GM23338 (cell line): ENCODE data around the gene PLIN5. TPM values are rescaled to one million over a fixed set of nuclear protein-coding genes. Genes with fewer than 3 reads are reported as not detected.

ENCODE experiments used
- ATAC-seq: fragments of 200-7000 bp; cut with Tn5 transposase; 3 replicates; pipeline ENCODE4 v1.9.1; 2020
- DNase-seq: peaks from one replicate; pipeline ENCODE4 v3.0.0-alpha.2; 2015; ENCODE audit warnings: low spot score
- H2AFZ ChIP-seq: fragments of 200-600 bp; sonication (generic); 2 replicates; pipeline ENCODE4 v1.8.0; 2016; ENCODE audit warnings: antibody characterized with exemption, mild to moderate bottlenecking, moderate library complexity
- H3F3A ChIP-seq: fragments of 200-600 bp; sonication (generic); replicated peaks from 2 replicates; pipeline ENCODE4 v1.8.0; 2017; ENCODE audit warnings: antibody characterized with exemption, mixed run types, low read depth
- H3K27ac ChIP-seq: fragments of 200-600 bp; sonication (generic); 2 replicates; pipeline ENCODE4 v1.6.1; 2016; ENCODE audit warnings: low read depth
- H3K27me3 ChIP-seq: fragments of 200-600 bp; sonication (generic); 2 replicates; pipeline ENCODE4 v1.8.0; 2016; ENCODE audit warnings: mild to moderate bottlenecking, mixed run types, moderate library complexity; ENCODE audit not compliant: insufficient read depth
- H3K36me3 ChIP-seq: fragments of 200-600 bp; sonication (generic); 2 replicates; pipeline ENCODE4 v1.8.0; 2016; ENCODE audit warnings: mild to moderate bottlenecking; ENCODE audit not compliant: insufficient read depth
- H3K4me1 ChIP-seq: fragments of 200-600 bp; sonication (generic); 2 replicates; pipeline ENCODE4 v1.8.0; 2016; ENCODE audit warnings: mild to moderate bottlenecking, moderate library complexity; ENCODE audit not compliant: insufficient read depth
- H3K4me2 ChIP-seq: fragments of 200-600 bp; sonication (generic); 2 replicates; pipeline ENCODE4 v1.7.1; 2017; ENCODE audit warnings: mixed run types
- H3K4me3 ChIP-seq: fragments of 200-600 bp; sonication (generic); 2 replicates; pipeline ENCODE4 v1.6.1; 2016; ENCODE audit warnings: mixed run types
- H3K79me2 ChIP-seq: fragments of 200-600 bp; sonication (generic); replicated peaks from 2 replicates; pipeline ENCODE4 v1.8.0; 2017; ENCODE audit warnings: mild to moderate bottlenecking; ENCODE audit not compliant: insufficient read depth
- H3K9me2 ChIP-seq: fragments of 200-600 bp; sonication (generic); 2 replicates; pipeline ENCODE4 v1.8.0; 2017; ENCODE audit not compliant: insufficient read depth
- H4K20me1 ChIP-seq: fragments of 200-600 bp; sonication (generic); replicated peaks from 2 replicates; pipeline ENCODE4 v1.8.0; 2017; ENCODE audit warnings: mild to moderate bottlenecking; ENCODE audit not compliant: insufficient read depth
- H3K27ac Mint-ChIP-seq: 2 replicates; pipeline ENCODE4 v1.8.0; 2020; ENCODE audit warnings: inconsistent platforms, mild to moderate bottlenecking, moderate library complexity, mixed read lengths
- H3K27me3 Mint-ChIP-seq: 3 replicates; pipeline ENCODE4 v1.8.0; 2022; ENCODE audit warnings: low read depth, mild to moderate bottlenecking, moderate library complexity, mixed read lengths, inconsistent platforms; ENCODE audit not compliant: insufficient read depth, poor library complexity
- H3K36me3 Mint-ChIP-seq: 3 replicates; pipeline ENCODE4 v1.8.0; 2021; ENCODE audit warnings: low read depth, mild to moderate bottlenecking, inconsistent platforms, moderate library complexity, mixed read lengths
- H3K4me1 Mint-ChIP-seq: 3 replicates; pipeline ENCODE4 v1.8.0; 2020; ENCODE audit warnings: mild to moderate bottlenecking, inconsistent platforms, mixed read lengths
- H3K4me3 Mint-ChIP-seq: 3 replicates; pipeline ENCODE4 v1.8.0; 2021; ENCODE audit warnings: moderate library complexity, mild to moderate bottlenecking, inconsistent platforms, mixed read lengths
- H3K9me3 Mint-ChIP-seq: 3 replicates; pipeline ENCODE4 v1.8.0; 2020; ENCODE audit warnings: moderate library complexity, mild to moderate bottlenecking, inconsistent platforms, mixed read lengths
- CREB1 ChIP-seq: fragments of 250-450 bp; sonication (Bioruptor Pico); IDR thresholded peaks from 2 replicates; pipeline ENCODE4 v1.5.0; 2020; ENCODE audit warnings: low read depth, mild to moderate bottlenecking, moderate library complexity
- CTCF ChIP-seq, 2 experiments: fragments of 200-600 bp in 1 of 2; sonication (generic) in 1 of 2; conservative IDR thresholded peaks; 2 replicates each; pipeline versions ENCODE4 v1.5.1 to v1.6.1; 2016 to 2017; ENCODE audit warnings: antibody characterized with exemption in 2 of 2, low read depth in 2 of 2, mild to moderate bottlenecking in 2 of 2, moderate library complexity in 1 of 2
- ETS1 ChIP-seq: IDR thresholded peaks from 2 replicates; pipeline ENCODE4 v1.6.1; 2016; ENCODE audit warnings: antibody characterized with exemption
- EZH2 ChIP-seq: fragments of 200-600 bp; sonication (generic); IDR thresholded peaks from one replicate; pipeline ENCODE4 v1.8.0; 2017; ENCODE audit warnings: antibody characterized with exemption, mild to moderate bottlenecking, low read depth; ENCODE audit not compliant: unreplicated experiment
- EZH2phosphoT487 ChIP-seq: fragments of 200-600 bp; sonication (generic); IDR thresholded peaks from one replicate; pipeline ENCODE4 v1.8.1; 2018; ENCODE audit warnings: antibody characterized with exemption; ENCODE audit not compliant: unreplicated experiment
- JUNB ChIP-seq: IDR thresholded peaks from one replicate; pipeline ENCODE4 v1.6.1; 2016; ENCODE audit warnings: antibody characterized with exemption; ENCODE audit not compliant: unreplicated experiment
- NANOG ChIP-seq: IDR thresholded peaks from 2 replicates; pipeline ENCODE4 v1.6.1; 2016; ENCODE audit warnings: antibody characterized with exemption, borderline replicate concordance
- POLR2AphosphoS5 ChIP-seq: IDR thresholded peaks from 2 replicates; pipeline ENCODE4 v1.6.1; 2016; ENCODE audit warnings: antibody characterized with exemption, low read depth
- REST ChIP-seq: IDR thresholded peaks from one replicate; pipeline ENCODE4 v1.6.1; 2018; ENCODE audit warnings: antibody characterized with exemption; ENCODE audit not compliant: unreplicated experiment
- STAT1 ChIP-seq: IDR thresholded peaks from one replicate; pipeline ENCODE4 v1.6.1; 2016; ENCODE audit warnings: antibody characterized with exemption; ENCODE audit not compliant: unreplicated experiment
- ZNF114 ChIP-seq: fragments of 250-450 bp; sonication (Bioruptor Pico); IDR thresholded peaks from 2 replicates; pipeline ENCODE4 v1.5.0; 2020; ENCODE audit warnings: mild to moderate bottlenecking, moderate library complexity
- ZNF331 ChIP-seq: fragments of 250-450 bp; sonication (Bioruptor Pico); IDR thresholded peaks from 2 replicates; pipeline ENCODE4 v1.5.0; 2020; ENCODE audit warnings: low read depth, mild to moderate bottlenecking, moderate library complexity
- ZNF462 ChIP-seq: fragments of 250-450 bp; sonication (Bioruptor Pico); IDR thresholded peaks from 2 replicates; pipeline ENCODE4 v1.5.0; 2020; ENCODE audit warnings: mild to moderate bottlenecking, moderate library complexity
- polyA plus RNA-seq: library from polyadenylated mRNA; unstranded; fragments of >200 nt; fragmentation: Nextera tagmentation; extraction: Ambion mirVana; gene quantifications from 2 replicates; pipeline ENCODE4 v1.2.1, GENCODE V29; 2016
- total RNA-seq: library from RNA; depleted of rRNA; stranded (reverse); fragments of >200 nt; shearing (Covaris generic); gene quantifications from 2 replicates; pipeline ENCODE4 v1.2.3, GENCODE V29; 2014

The PLIN5 gene
- total and polyA plus RNA-seq, 2 experiments from 2014 or later, result 1.9 to 3.5 TPM

GRCh38 chr19:4513248-4513647 lies 21.8 kb downstream of the PLIN5 start:
- Histone ChIP-seq H3K27ac (no peak overlapping the region), H3K79me2 (no peaks in the 10 kb centered on the region), H4K20me1 (no peaks in the 10 kb centered on the region; the same call in 1 of the 2 replicates), H3K4me3 (no peak overlapping the region), H3K36me3 (no peaks in the 10 kb centered on the region), H3K4me2 (no peak overlapping the region), H2AFZ (no peak overlapping the region), H3K9me2 (no peaks in the 10 kb centered on the region), H3K4me1 (no peaks in the 10 kb centered on the region), H3K27me3 (peaks cover 51% of the 10 kb centered on the region; the same call in 1 of the 2 replicates), H3F3A (no peaks in the 10 kb centered on the region)
- Mint-ChIP-seq H3K27me3 (peaks cover 46% of the 10 kb centered on the region), H3K27ac (no peak overlapping the region), H3K36me3 (no peaks in the 10 kb centered on the region), H3K9me3 (no peaks in the 10 kb centered on the region; the same call in 2 of the 3 replicates), H3K4me3 (no peak overlapping the region), H3K4me1 (no peaks in the 10 kb centered on the region)
- DNase-seq, result no peak
- ATAC-seq, result no peak
- no peak for TF ChIP-seq STAT1
- TF ChIP-seq CTCF (conservative IDR thresholded peaks at IDR 0.05; ENCODE audit: low read depth in 2 of 2), result no peak
- TF ChIP-seq POLR2AphosphoS5, result no peak
- TF ChIP-seq NANOG, result no peak
- no peak for TF ChIP-seq EZH2phosphoT487
- no peak for TF ChIP-seq ZNF331 (CRISPR knock-in tag)
- TF ChIP-seq EZH2, result no peak
- no peak for TF ChIP-seq ETS1
- no peak for TF ChIP-seq JUNB
- no peak for TF ChIP-seq CREB1
- no peak for TF ChIP-seq REST
- no peak for TF ChIP-seq ZNF462 (CRISPR knock-in tag)
- TF ChIP-seq ZNF114 (CRISPR knock-in tag), result no peak
